CD4-positive, alpha-beta memory T cell (primary cell): ENCODE data around the gene DDX18. TPM values are rescaled to one million over a fixed set of nuclear protein-coding genes. Genes with fewer than 3 reads are reported as not detected.

Experiments
- CTCF ChIA-PET: fragments of 350-600 bp; sonication (Branson Sonifier 250); formaldehyde crosslinking; loops from one replicate; lab custom pipeline; 2021; ENCODE audit warnings: inconsistent platforms; ENCODE audit not compliant: partially characterized antibody; lab: Charles Lee
- POLR2A ChIA-PET: fragments of 350-600 bp; sonication (Branson Sonifier 250); formaldehyde crosslinking; loops from one replicate; lab custom pipeline; 2021; ENCODE audit not compliant: partially characterized antibody; lab: Charles Lee
- DNase-seq, 5 donors: peaks; one replicate each; pipeline versions ENCODE4 v3.0.0 to v3.0.0-alpha.2; 2020 to 2022; ENCODE audit warnings: mixed read lengths in 1 of 5
- H3K27ac ChIP-seq: one replicate; pipeline ENCODE4 v1.7.0; 2013; ENCODE audit warnings: low read depth, low read length
- H3K27me3 ChIP-seq: 2 replicates; pipeline ENCODE4 v1.7.0; 2013; ENCODE audit warnings: mild to moderate bottlenecking, low read length, moderate library complexity; ENCODE audit not compliant: insufficient read depth
- H3K36me3 ChIP-seq: 2 replicates; pipeline ENCODE4 v1.7.0; 2013; ENCODE audit warnings: mild to moderate bottlenecking, low read length, moderate library complexity; ENCODE audit not compliant: insufficient read depth
- H3K4me1 ChIP-seq: 2 replicates; pipeline ENCODE4 v1.7.0; 2013; ENCODE audit warnings: mild to moderate bottlenecking, low read length, moderate library complexity; ENCODE audit not compliant: insufficient read depth
- H3K4me3 ChIP-seq, 2 donors: one replicate each; pipeline ENCODE4 v1.7.0; 2013; ENCODE audit warnings: low read length in 2 of 2, mild to moderate bottlenecking in 1 of 2
- H3K9me3 ChIP-seq, 2 donors: one replicate each; pipeline ENCODE4 v1.7.0; 2013; ENCODE audit warnings: low read length in 2 of 2, control low read depth in 1 of 2; ENCODE audit not compliant: control insufficient read depth in 1 of 2
- H3K27ac Mint-ChIP-seq, 7 donors: one replicate each; pipeline ENCODE4 v1.8.0; 2020 to 2021; ENCODE audit warnings: mixed read lengths in 7 of 7, mild to moderate bottlenecking in 6 of 7, inconsistent platforms in 3 of 7, moderate library complexity in 3 of 7
- H3K27me3 Mint-ChIP-seq, 2 donors: one replicate each; pipeline ENCODE4 v1.8.0; 2020 to 2021; ENCODE audit warnings: mixed read lengths in 2 of 2
- H3K36me3 Mint-ChIP-seq, 2 donors: one replicate each; pipeline ENCODE4 v1.8.0; 2020 to 2021; ENCODE audit warnings: mixed read lengths in 2 of 2, inconsistent platforms in 1 of 2, mild to moderate bottlenecking in 1 of 2
- H3K4me1 Mint-ChIP-seq, 4 donors: one replicate each; pipeline ENCODE4 v1.8.0; 2020 to 2021; ENCODE audit warnings: mixed read lengths in 4 of 4, mild to moderate bottlenecking in 1 of 4
- H3K4me3 Mint-ChIP-seq, 8 donors: one replicate each; pipeline ENCODE4 v1.8.0; 2020 to 2021; ENCODE audit warnings: mixed read lengths in 8 of 8, mild to moderate bottlenecking in 7 of 8, moderate library complexity in 6 of 8, inconsistent platforms in 3 of 8
- H3K9me3 Mint-ChIP-seq, 8 donors: one replicate each; pipeline ENCODE4 v1.8.0; 2020 to 2021; ENCODE audit warnings: mixed read lengths in 8 of 8, mild to moderate bottlenecking in 5 of 8, inconsistent platforms in 3 of 8, moderate library complexity in 1 of 8
- intact Hi-C: fragments of 100-400 bp; cut with micrococcal nuclease; formaldehyde crosslinking; loops from one replicate; pipeline ENCODE4 v1.15.1; 2023
- polyA plus RNA-seq, 2 donors: library from polyadenylated mRNA; unstranded; fragments of 300-500 nt; fragmentation: Illumina TruSeq; gene quantifications; one replicate each; pipeline ENCODE4 v1.2.3, GENCODE V29; 2021
- total RNA-seq, 2 experiments: library from RNA; stranded (reverse); gene quantifications; one replicate each; pipeline ENCODE4 v1.2.3, GENCODE V29; 2021

Gene DDX18
- total and polyA plus RNA-seq, 4 experiments from 2014 or later: 47.6 to 111 (median 88.3) TPM

DNA sequence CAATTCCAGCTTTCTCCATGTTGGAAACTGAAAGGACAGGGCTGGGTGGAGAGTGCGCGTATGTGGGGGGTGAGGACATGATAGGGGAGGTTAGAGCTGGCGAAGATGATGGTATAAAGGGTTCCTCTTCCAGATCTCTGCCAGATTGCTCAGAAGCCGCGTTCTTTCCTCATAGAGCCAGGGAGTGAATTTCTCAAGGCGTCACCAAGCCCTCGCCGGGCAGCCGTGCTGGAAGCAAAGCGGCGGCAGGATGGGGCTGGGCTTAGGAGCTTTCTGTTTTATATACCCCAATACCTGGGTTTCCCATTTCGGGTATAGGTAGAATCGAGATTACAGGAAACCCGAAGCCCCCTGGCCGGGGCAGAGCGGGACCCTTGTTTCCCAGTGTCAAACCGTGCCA is 43.8 kb downstream of the DDX18 start:
- Mint-ChIP-seq H3K27me3 (peaks cover 9 to 30% of the 10 kb centered on the region in 2 donors), H3K4me1 (no peaks in the 10 kb centered on the region), H3K4me3 (no peak overlapping the region), H3K27ac (no peak overlapping the region), H3K9me3 (peaks cover 0 to 9% (median 0%) of the 10 kb centered on the region in 8 donors), H3K36me3 (no peaks in the 10 kb centered on the region)
- no peaks in the 10 kb centered on the region for H3K36me3 ChIP-seq
- ChIA-PET CTCF (no interaction called here), POLR2A (no interaction called here)
- H3K9me3 ChIP-seq: no peaks in the 10 kb centered on the region
- H3K27ac ChIP-seq: no peak overlapping the region
- DNase-seq: no peak
- H3K4me1 ChIP-seq: no peaks in the 10 kb centered on the region
- no peak overlapping the region for H3K4me3 ChIP-seq
- intact Hi-C loops: no loop called here
- no peaks in the 10 kb centered on the region for H3K27me3 ChIP-seq

DNA sequence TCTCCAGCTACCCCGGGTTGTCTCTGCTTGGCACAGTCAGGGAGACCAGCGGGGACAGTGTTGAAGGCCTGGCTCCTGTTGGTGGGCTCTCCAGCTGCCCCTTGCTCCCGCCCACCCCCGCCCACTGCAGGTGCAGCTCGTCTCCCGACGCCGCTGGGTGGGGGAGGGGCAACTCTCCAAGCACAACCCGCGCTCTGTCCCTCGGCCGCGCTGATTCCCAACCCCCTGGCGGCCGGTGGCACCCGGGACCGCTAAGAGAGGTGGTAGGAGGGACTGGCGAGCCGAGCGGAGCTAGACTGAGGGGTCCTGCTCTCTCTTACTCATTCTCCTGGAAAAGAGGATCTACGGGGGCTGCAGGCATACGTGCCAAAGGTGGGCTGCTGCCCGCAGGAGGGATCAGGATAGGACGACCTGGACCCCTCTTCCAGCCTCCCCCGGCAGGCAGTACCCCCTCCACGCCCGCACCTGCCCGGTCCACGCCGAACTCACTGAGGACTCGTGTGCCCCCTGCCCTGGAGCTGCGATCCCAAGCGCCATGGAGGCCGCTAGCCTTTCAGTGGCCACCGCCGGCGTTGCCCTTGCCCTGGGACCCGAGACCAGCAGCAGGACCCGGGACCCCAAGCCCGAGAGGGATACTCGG is 44.5 kb downstream of the DDX18 start:
- Histone ChIP-seq H3K27me3 (no peaks in the 10 kb centered on the region), H3K36me3 (no peaks in the 10 kb centered on the region), H3K4me3 (no peak overlapping the region), H3K4me1 (no peaks in the 10 kb centered on the region), H3K9me3 (no peaks in the 10 kb centered on the region), H3K27ac (no peak overlapping the region)
- peaks cover 8 to 27% of the 10 kb centered on the region in 2 donors for H3K27me3 Mint-ChIP-seq
- no peaks in the 10 kb centered on the region for H3K4me1 Mint-ChIP-seq
- CTCF ChIA-PET: no interaction called here
- H3K27ac Mint-ChIP-seq: no peak overlapping the region
- peaks cover 0 to 9% (median 1%) of the 10 kb centered on the region in 8 donors for H3K9me3 Mint-ChIP-seq
- no peak for DNase-seq
- intact Hi-C loops: no loop called here
- no peaks in the 10 kb centered on the region for H3K36me3 Mint-ChIP-seq
- no peak overlapping the region for H3K4me3 Mint-ChIP-seq
- POLR2A ChIA-PET: no interaction called here

DNA sequence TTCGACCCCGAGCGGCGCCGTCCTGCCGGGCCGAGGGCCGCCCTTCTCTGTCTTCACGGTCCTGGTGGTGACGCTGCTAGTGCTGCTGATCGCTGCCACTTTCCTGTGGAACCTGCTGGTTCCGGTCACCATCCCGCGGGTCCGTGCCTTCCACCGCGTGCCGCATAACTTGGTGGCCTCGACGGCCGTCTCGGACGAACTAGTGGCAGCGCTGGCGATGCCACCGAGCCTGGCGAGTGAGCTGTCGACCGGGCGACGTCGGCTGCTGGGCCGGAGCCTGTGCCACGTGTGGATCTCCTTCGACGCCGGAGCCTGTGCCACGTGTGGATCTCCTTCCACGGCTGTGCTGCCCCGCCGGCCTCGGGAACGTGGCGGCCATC is 45.0 kb downstream of the DDX18 start:
- no peaks in the 10 kb centered on the region for H3K4me1 ChIP-seq
- H3K4me3 Mint-ChIP-seq: no peak overlapping the region
- H3K27ac Mint-ChIP-seq: no peak overlapping the region
- no peaks in the 10 kb centered on the region for H3K36me3 ChIP-seq
- intact Hi-C loops: no loop called here
- H3K27me3 ChIP-seq: no peaks in the 10 kb centered on the region
- H3K4me1 Mint-ChIP-seq: no peaks in the 10 kb centered on the region
- CTCF ChIA-PET: no interaction called here
- peaks cover 0 to 9% (median 1%) of the 10 kb centered on the region in 8 donors for H3K9me3 Mint-ChIP-seq
- no peak for DNase-seq
- POLR2A ChIA-PET: no interaction called here
- H3K36me3 Mint-ChIP-seq: no peaks in the 10 kb centered on the region
- H3K4me3 ChIP-seq: no peak overlapping the region
- H3K9me3 ChIP-seq: no peaks in the 10 kb centered on the region
- H3K27me3 Mint-ChIP-seq: peaks cover 5 to 25% of the 10 kb centered on the region in 2 donors
- H3K27ac ChIP-seq: no peak overlapping the region

DNA sequence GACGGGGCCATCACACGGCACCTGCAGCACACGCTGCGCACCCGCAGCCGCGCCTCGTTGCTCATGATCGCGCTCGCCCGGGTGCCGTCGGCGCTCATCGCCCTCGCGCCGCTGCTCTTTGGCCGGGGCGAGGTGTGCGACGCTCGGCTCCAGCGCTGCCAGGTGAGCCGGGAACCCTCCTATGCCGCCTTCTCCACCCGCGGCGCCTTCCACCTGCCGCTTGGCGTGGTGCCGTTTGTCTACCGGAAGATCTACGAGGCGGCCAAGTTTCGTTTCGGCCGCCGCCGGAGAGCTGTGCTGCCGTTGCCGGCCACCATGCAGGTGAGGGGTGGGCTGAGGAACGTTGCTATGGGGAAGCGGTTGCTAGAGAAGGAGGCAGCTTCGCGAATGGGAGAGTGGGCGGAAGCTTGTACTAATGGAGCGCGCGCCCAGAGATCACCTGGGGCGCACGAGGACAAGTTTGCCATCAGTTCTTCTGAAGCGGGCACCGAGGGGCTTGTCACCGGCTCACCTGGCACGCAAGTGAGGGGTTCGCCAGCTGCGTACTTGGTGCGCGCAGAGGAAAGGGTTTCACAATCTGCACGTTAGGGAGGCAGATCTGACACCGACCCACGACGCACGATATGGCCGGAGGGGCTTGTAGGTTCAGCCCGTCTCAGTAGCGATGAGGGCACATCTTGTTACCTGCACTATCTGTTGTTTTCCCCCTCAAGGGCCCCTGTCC is 45.6 kb downstream of the DDX18 start:
- Mint-ChIP-seq H3K27me3 (peaks cover 1 to 21% of the 10 kb centered on the region in 2 donors), H3K9me3 (peaks cover 0 to 9% (median 1%) of the 10 kb centered on the region in 8 donors), H3K4me1 (no peaks in the 10 kb centered on the region), H3K36me3 (no peaks in the 10 kb centered on the region), H3K27ac (no peak overlapping the region), H3K4me3 (no peak overlapping the region)
- no peaks in the 10 kb centered on the region for H3K4me1 ChIP-seq
- POLR2A ChIA-PET: no interaction called here
- intact Hi-C loops: no loop called here
- no peaks in the 10 kb centered on the region for H3K9me3 ChIP-seq
- H3K36me3 ChIP-seq: no peaks in the 10 kb centered on the region
- CTCF ChIA-PET: no interaction called here
- DNase-seq: no peak
- no peaks in the 10 kb centered on the region for H3K27me3 ChIP-seq
- H3K4me3 ChIP-seq: no peak overlapping the region
- H3K27ac ChIP-seq: no peak overlapping the region

DNA sequence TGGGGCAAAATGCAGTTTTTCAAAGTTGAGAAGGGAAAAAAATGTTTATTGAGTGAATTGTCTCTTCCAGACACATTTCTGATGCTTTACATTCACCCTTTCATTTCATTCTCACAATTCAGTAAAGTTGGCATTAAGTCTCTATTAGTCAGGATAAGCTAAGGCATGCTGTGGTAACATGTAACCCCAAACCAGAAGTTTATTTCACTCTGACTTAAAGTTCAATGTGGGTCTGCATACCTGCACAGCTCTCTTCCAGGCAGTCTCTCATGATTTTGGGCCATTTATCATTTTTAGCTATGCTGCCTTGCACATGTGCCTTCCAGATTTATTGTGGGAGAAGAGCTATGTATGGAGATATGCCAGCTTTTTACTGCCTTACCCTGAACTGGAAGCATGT is 48.0 kb downstream of the DDX18 start:
- POLR2A ChIA-PET: no interaction called here
- intact Hi-C loops: no loop called here
- Histone ChIP-seq H3K9me3 (no peaks in the 10 kb centered on the region), H3K27me3 (no peaks in the 10 kb centered on the region), H3K36me3 (no peaks in the 10 kb centered on the region), H3K27ac (no peak overlapping the region), H3K4me1 (no peaks in the 10 kb centered on the region), H3K4me3 (no peak overlapping the region)
- peaks cover 0 to 12% of the 10 kb centered on the region in 2 donors for H3K27me3 Mint-ChIP-seq
- H3K4me3 Mint-ChIP-seq: no peak overlapping the region
- no peaks in the 10 kb centered on the region for H3K36me3 Mint-ChIP-seq
- CTCF ChIA-PET: no interaction called here
- H3K27ac Mint-ChIP-seq: no peak overlapping the region
- no peak for DNase-seq
- H3K9me3 Mint-ChIP-seq: peaks cover 0 to 12% (median 4%) of the 10 kb centered on the region in 8 donors
- no peaks in the 10 kb centered on the region for H3K4me1 Mint-ChIP-seq

DNA sequence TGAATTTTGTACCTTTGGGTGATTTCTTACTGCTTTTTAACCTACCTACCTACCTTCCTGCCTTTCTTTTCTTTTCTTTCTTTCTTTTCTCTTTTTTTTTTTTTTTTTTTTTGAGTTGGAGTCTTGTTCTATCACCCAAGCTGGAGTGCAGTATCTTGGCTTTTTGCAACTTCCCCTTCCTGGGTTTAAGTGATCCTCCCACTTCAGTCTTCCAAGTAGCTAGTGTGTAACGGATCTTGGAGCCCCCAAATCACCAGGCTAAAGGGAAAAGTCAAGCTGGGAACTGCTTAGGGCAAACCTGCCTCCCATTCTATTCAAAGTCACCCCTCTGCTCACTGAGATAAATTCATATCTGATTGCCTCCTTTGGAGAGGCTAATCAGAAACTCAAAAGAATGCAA is 61.3 kb downstream of the DDX18 start:
- no peaks in the 10 kb centered on the region for H3K4me1 Mint-ChIP-seq
- peaks cover 19 to 23% of the 10 kb centered on the region in 2 donors for H3K27me3 Mint-ChIP-seq
- CTCF ChIA-PET: no interaction called here

DNA sequence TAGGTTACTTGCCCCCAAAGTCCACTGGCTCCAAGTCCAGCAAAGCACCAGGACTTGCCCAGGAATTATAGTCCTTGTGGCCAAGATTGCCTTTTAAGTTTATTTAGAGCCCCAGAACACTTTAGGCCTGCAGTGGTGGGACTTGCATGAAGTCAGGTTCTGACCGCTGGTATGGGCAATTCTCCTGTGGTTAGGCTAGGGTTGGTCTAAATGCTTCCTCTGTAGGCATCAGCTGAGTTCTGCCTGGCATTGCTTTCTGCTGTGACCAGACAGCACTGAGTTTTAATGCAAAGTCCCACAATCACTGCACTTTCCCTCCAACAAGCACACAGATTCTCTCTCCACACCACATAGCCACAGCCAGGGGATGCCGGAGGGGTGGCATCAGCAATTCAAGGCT is 64.5 kb downstream of the DDX18 start:
- no peak overlapping the region for H3K4me3 Mint-ChIP-seq
- POLR2A ChIA-PET: no interaction called here
- peaks cover 24% of the 10 kb centered on the region in 2 donors for H3K27me3 Mint-ChIP-seq

More for the DNA sequence above, 61.3 kb downstream of the DDX18 start:
- Mint-ChIP-seq H3K27ac (no peak overlapping the region), H3K36me3 (no peaks in the 10 kb centered on the region), H3K9me3 (peaks cover 0 to 20% (median 5%) of the 10 kb centered on the region in 8 donors), H3K4me3 (no peak overlapping the region)
- POLR2A ChIA-PET: no interaction called here
- Histone ChIP-seq H3K4me3 (no peak overlapping the region), H3K27ac (no peak overlapping the region), H3K4me1 (no peaks in the 10 kb centered on the region), H3K9me3 (no peaks in the 10 kb centered on the region), H3K27me3 (peaks cover 5% of the 10 kb centered on the region), H3K36me3 (no peaks in the 10 kb centered on the region)
- DNase-seq: no peak
- intact Hi-C loops: no loop called here

More for the DNA sequence above, 64.5 kb downstream of the DDX18 start:
- Histone ChIP-seq H3K27me3 (peaks cover 5% of the 10 kb centered on the region), H3K4me1 (no peaks in the 10 kb centered on the region), H3K27ac (no peak overlapping the region), H3K36me3 (no peaks in the 10 kb centered on the region), H3K9me3 (no peaks in the 10 kb centered on the region), H3K4me3 (no peak overlapping the region)
- intact Hi-C loops: no loop called here
- Mint-ChIP-seq H3K27ac (no peak overlapping the region), H3K36me3 (peaks cover 1 to 4% of the 10 kb centered on the region in 2 donors), H3K4me1 (no peaks in the 10 kb centered on the region), H3K9me3 (peaks cover 2 to 26% (median 10%) of the 10 kb centered on the region in 8 donors)
- CTCF ChIA-PET: no interaction called here
- DNase-seq: no peak
